Measurements from ENCODE around the gene GSK3B.

Gene GSK3B

GRCh38 chr3:120093911-120094775 is at the start of gene GSK3B:
Gene GSK3B (minus strand): TSS chr3:120094447. CDS start chr3:120093434, 1,013 bp downstream.
- DNase-seq = no peak
- no peaks in the 10 kb centered on the region for H3K9me3 Mint-ChIP-seq
- peak; percentile 61 for ATAC-seq
- peaks cover 1% of the 10 kb centered on the region for H3K27me3 Mint-ChIP-seq
- H3K36me3 Mint-ChIP-seq (ENCODE audit: low read depth) = peaks cover 16% of the 10 kb centered on the region
- no peak within 1 kb of the TSS for H3K27ac Mint-ChIP-seq
- H3K4me3 Mint-ChIP-seq = no peak within 1 kb of the TSS
- H3K4me1 Mint-ChIP-seq = peaks cover 32% of the 10 kb centered on the region

- Mint-ChIP-seq H3K9me3 (no peaks in the 10 kb centered on the region), H3K36me3 (ENCODE audit: low read depth) (no peaks in the 10 kb centered on the region), H3K4me3 (no peak overlapping the region), H3K27me3 (no peaks in the 10 kb centered on the region), H3K4me1 (peaks cover 31% of the 10 kb centered on the region), H3K27ac (no peak overlapping the region)
- no peak for DNase-seq
- no peak for ATAC-seq
Observed at GRCh38 chr3:120143676-120144075, 49.4 kb upstream of the GSK3B start.

GRCh38 chr3:120142236-120142635 is 48.0 kb upstream of the GSK3B start:
- H3K27ac Mint-ChIP-seq = no peak overlapping the region
- no peak overlapping the region for H3K4me3 Mint-ChIP-seq
- ATAC-seq (no peak), DNase-seq (no peak)
- H3K9me3 Mint-ChIP-seq = no peaks in the 10 kb centered on the region
- no peaks in the 10 kb centered on the region for H3K36me3 Mint-ChIP-seq (ENCODE audit: low read depth)
- H3K27me3 Mint-ChIP-seq = no peaks in the 10 kb centered on the region
- H3K4me1 Mint-ChIP-seq = peaks cover 18% of the 10 kb centered on the region

GRCh38 chr3:120140098-120140742 is 46.0 kb upstream of the GSK3B start:
- Mint-ChIP-seq H3K4me1 (peaks cover 1% of the 10 kb centered on the region), H3K4me3 (no peak overlapping the region), H3K27ac (no peak overlapping the region), H3K9me3 (no peaks in the 10 kb centered on the region), H3K36me3 (ENCODE audit: low read depth) (no peaks in the 10 kb centered on the region), H3K27me3 (no peaks in the 10 kb centered on the region)
- no peak for ATAC-seq
- no peak for DNase-seq

- Mint-ChIP-seq H3K27ac (no peak overlapping the region), H3K4me3 (no peak overlapping the region), H3K9me3 (no peaks in the 10 kb centered on the region), H3K36me3 (ENCODE audit: low read depth) (no peaks in the 10 kb centered on the region), H3K27me3 (no peaks in the 10 kb centered on the region), H3K4me1 (no peaks in the 10 kb centered on the region)
- DNase-seq (no peak), ATAC-seq (no peak)
Observed at GRCh38 chr3:120139140-120139539, 44.9 kb upstream of the GSK3B start.

GRCh38 chr3:120137548-120137947 is 43.3 kb upstream of the GSK3B start:
- ATAC-seq (no peak), DNase-seq (no peak)
- no peak overlapping the region for H3K27ac Mint-ChIP-seq
- no peak overlapping the region for H3K4me3 Mint-ChIP-seq
- H3K27me3 Mint-ChIP-seq = no peaks in the 10 kb centered on the region
- H3K9me3 Mint-ChIP-seq = no peaks in the 10 kb centered on the region
- no peaks in the 10 kb centered on the region for H3K4me1 Mint-ChIP-seq
- no peaks in the 10 kb centered on the region for H3K36me3 Mint-ChIP-seq (ENCODE audit: low read depth)

- H3K9me3 Mint-ChIP-seq = no peaks in the 10 kb centered on the region
- no peak overlapping the region for H3K27ac Mint-ChIP-seq
- ATAC-seq = no peak
- no peaks in the 10 kb centered on the region for H3K27me3 Mint-ChIP-seq
- no peak for DNase-seq
- H3K36me3 Mint-ChIP-seq (ENCODE audit: low read depth) = no peaks in the 10 kb centered on the region
- H3K4me1 Mint-ChIP-seq = no peaks in the 10 kb centered on the region
- H3K4me3 Mint-ChIP-seq = no peak overlapping the region
Observed at GRCh38 chr3:120130656-120131055, 36.4 kb upstream of the GSK3B start.

GRCh38 chr3:120129718-120130513 is 35.7 kb upstream of the GSK3B start:
- ATAC-seq (no peak), DNase-seq (no peak)
- H3K9me3 Mint-ChIP-seq = no peaks in the 10 kb centered on the region
- H3K4me1 Mint-ChIP-seq = no peaks in the 10 kb centered on the region
- H3K36me3 Mint-ChIP-seq (ENCODE audit: low read depth) = no peaks in the 10 kb centered on the region
- H3K27me3 Mint-ChIP-seq = no peaks in the 10 kb centered on the region
- H3K4me3 Mint-ChIP-seq = no peak overlapping the region
- no peak overlapping the region for H3K27ac Mint-ChIP-seq

GRCh38 chr3:120129051-120129450 is 34.8 kb upstream of the GSK3B start:
- Mint-ChIP-seq H3K4me1 (no peaks in the 10 kb centered on the region), H3K9me3 (no peaks in the 10 kb centered on the region), H3K27me3 (no peaks in the 10 kb centered on the region), H3K4me3 (no peak overlapping the region), H3K27ac (no peak overlapping the region), H3K36me3 (ENCODE audit: low read depth) (no peaks in the 10 kb centered on the region)
- no peak for ATAC-seq
- DNase-seq = no peak

- DNase-seq = no peak
- H3K4me1 Mint-ChIP-seq = no peaks in the 10 kb centered on the region
- no peaks in the 10 kb centered on the region for H3K9me3 Mint-ChIP-seq
- H3K27me3 Mint-ChIP-seq = no peaks in the 10 kb centered on the region
- ATAC-seq = no peak
- no peak overlapping the region for H3K27ac Mint-ChIP-seq
- H3K36me3 Mint-ChIP-seq (ENCODE audit: low read depth) = no peaks in the 10 kb centered on the region
- no peak overlapping the region for H3K4me3 Mint-ChIP-seq
Observed at GRCh38 chr3:120125992-120126391, 31.7 kb upstream of the GSK3B start.

GRCh38 chr3:120119846-120120510 is 25.7 kb upstream of the GSK3B start:
- Mint-ChIP-seq H3K9me3 (peaks cover 10% of the 10 kb centered on the region), H3K36me3 (ENCODE audit: low read depth) (peaks cover 3% of the 10 kb centered on the region), H3K4me1 (no peaks in the 10 kb centered on the region), H3K27me3 (no peaks in the 10 kb centered on the region), H3K4me3 (no peak overlapping the region), H3K27ac (no peak overlapping the region)
- ATAC-seq = no peak
- no peak for DNase-seq

- Mint-ChIP-seq H3K9me3 (peaks cover 10% of the 10 kb centered on the region), H3K27me3 (no peaks in the 10 kb centered on the region), H3K4me3 (no peak overlapping the region), H3K27ac (no peak overlapping the region), H3K36me3 (ENCODE audit: low read depth) (peaks cover 3% of the 10 kb centered on the region), H3K4me1 (no peaks in the 10 kb centered on the region)
- ATAC-seq (no peak), DNase-seq (no peak)
Observed at GRCh38 chr3:120114981-120115380, 20.7 kb upstream of the GSK3B start.

GRCh38 chr3:120114376-120114775 is 20.1 kb upstream of the GSK3B start:
- peaks cover 3% of the 10 kb centered on the region for H3K36me3 Mint-ChIP-seq (ENCODE audit: low read depth)
- no peaks in the 10 kb centered on the region for H3K27me3 Mint-ChIP-seq
- H3K27ac Mint-ChIP-seq = no peak overlapping the region
- H3K9me3 Mint-ChIP-seq = peaks cover 10% of the 10 kb centered on the region
- DNase-seq (no peak), ATAC-seq (no peak)
- no peak overlapping the region for H3K4me3 Mint-ChIP-seq
- H3K4me1 Mint-ChIP-seq = no peaks in the 10 kb centered on the region

Measured in activated naive CD8-positive, alpha-beta T cell treated with anti-CD3 and anti-CD28 coated beads, Interleukin-2, amount 50 U/mL, for 24 hours (primary cell).